Transverse colon (tissue), 3 donors: Measurements from ENCODE around the gene RNF17.

Source experiments
- EP300 ChIP-seq: sonication (generic); formaldehyde crosslinking; IDR thresholded peaks from one replicate; pipeline ENCODE4 v1.6.1; 2017; ENCODE audit warnings: antibody characterized with exemption, low read depth
- POLR2A ChIP-seq: fragments of 450-650 bp; IDR thresholded peaks from one replicate; pipeline ENCODE4 v1.6.1; 2016; ENCODE audit warnings: antibody characterized with exemption, mild to moderate bottlenecking, moderate library complexity
- TF ChIP-seq, protein P1 (sequence below), 5 experiments: fragments of 200-600 bp in 3 of 5; fragments of 450-650 bp in 2 of 5; sonication (generic) in 3 of 5; IDR thresholded peaks; 1 replicate in 2 of 5; 2 replicates in 3 of 5; pipeline ENCODE4 v1.5.1; 2016 to 2017; ENCODE audit warnings: antibody characterized with exemption in 5 of 5, inconsistent platforms in 3 of 5, mild to moderate bottlenecking in 2 of 5, moderate library complexity in 1 of 5

DNA sequence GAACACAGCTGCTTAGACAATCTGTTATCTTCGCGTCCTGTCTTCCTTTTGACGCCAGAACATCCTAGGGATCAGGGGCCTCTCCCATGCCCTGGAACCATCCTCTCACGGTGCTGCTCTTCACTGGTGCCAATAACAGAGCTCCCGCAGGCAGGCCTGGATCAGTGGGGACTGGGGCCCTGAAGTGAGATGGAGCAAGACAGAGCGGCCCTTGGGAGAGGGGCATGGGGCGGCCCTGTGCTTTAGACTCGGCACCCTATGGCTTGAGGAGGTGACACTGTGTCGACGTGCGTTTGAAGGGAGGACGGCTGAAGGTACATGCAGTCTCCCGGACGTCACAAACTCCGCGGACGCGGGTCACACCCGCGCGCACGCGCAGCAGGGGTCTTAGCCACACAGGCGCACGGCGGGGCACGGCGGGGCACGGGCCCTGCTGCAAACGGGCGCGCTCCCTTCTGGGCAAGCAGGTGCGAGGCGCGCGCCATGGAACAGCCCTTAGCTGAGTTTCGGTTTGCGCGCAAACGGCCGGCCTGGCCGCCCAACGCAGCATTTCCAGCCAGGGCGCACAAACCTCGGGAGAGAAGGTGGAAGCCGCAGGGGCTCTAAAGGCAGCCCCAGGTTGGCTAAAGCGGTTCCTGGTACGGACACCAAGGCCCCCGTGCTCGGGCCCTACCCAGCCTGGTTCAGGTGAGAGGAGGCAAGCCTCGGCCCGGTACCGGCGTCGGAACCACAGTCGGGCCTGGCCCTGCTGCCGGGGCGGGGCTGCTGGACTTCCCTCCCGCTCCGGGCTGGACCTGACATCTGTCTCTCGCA is 16.5 kb upstream of the RNF17 start:
- TF ChIP-seq, protein P1, sequence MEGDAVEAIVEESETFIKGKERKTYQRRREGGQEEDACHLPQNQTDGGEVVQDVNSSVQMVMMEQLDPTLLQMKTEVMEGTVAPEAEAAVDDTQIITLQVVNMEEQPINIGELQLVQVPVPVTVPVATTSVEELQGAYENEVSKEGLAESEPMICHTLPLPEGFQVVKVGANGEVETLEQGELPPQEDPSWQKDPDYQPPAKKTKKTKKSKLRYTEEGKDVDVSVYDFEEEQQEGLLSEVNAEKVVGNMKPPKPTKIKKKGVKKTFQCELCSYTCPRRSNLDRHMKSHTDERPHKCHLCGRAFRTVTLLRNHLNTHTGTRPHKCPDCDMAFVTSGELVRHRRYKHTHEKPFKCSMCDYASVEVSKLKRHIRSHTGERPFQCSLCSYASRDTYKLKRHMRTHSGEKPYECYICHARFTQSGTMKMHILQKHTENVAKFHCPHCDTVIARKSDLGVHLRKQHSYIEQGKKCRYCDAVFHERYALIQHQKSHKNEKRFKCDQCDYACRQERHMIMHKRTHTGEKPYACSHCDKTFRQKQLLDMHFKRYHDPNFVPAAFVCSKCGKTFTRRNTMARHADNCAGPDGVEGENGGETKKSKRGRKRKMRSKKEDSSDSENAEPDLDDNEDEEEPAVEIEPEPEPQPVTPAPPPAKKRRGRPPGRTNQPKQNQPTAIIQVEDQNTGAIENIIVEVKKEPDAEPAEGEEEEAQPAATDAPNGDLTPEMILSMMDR (IDR thresholded peaks at IDR 0.05) = no peak
- no peak for TF ChIP-seq EP300
- TF ChIP-seq POLR2A = no peak
